ENCODE results near the gene ADRB2.

The ADRB2 gene

DNA sequence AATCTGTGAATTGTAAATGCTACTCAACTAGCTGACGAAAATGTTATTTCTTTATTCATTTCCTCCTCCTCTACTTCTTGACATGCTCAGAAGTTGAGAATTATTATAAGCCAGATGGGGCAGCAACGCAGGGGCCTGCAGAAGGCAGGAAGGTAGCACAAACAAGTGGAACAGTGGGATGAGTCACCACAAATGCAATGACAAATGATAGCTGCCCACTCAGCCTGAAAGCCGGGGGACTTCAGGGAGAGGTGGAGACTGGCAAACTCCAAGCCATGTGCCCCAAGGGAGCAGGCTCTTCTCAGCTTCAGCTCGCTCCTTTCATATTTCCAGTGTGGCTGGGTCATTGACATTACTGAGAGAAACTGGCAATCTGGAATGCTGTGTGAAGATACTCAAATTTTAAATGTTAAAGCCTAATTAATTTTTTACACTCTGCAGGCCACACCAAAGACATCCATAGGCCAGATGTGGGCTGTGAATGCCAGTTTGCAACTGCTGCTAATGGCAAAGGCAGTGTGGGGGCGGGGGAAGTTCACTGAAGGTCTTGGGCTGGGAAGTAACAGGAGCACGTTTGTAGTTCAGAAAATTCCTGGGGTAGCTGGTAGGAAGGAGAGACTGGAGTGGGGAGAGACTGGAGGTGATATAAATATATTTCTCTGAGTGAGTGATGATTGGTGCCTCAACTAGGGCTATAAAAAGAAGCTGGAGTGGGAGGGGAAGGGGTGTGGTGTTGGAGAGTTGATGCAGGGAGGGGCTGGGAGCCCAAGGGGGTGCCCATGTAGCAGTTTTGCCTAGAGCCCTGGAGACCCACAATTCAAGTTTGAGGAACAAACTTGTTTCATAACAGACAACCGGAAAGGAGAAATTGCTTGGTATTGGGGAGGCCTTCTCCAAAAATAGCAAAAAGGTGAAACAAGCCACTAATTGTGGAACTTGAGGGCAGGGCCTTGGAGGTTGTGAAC lies 20.8 kb upstream of the ADRB2 start:
- DNase-seq: no peak

DNA sequence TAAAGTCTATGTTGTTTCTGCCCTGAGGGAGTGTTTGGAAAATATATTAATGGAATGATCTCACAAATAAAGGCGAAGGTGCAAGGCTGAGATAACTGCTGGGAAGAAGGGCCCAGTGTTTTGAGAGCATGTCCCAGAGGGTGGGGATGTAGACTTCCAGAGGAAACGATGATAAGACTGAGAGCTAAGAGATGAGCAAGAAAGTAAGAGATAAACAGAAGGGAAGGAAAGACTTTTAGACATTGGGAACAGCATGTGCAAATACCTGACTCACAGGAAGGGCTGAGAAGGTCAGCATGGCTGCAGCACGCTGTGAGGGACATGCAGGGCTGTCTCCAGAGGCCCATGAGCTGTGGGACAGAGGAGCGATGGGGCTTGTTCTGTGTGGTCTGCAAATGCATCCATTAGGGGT lies 19.9 kb upstream of the ADRB2 start:
- DNase-seq: no peak

DNA sequence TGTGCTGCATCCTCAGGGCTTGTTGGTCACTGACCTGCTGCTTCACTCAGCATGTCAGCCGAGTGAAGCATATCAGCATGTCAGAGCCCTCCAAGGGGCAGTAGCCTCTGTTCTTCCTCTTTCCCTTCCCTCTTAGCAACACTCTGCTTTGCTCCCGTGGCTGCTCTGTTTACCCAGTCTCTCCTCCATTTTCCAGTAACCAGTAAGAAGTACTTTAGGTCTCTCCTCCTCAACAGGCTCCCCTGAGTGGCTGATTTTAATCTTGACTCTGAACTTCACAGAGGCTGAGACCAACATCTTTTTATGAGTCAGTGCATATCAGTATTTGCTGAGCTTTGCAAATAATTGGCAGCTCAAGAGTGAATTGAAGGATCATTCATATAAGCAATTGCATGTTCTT lies 18.6 kb upstream of the ADRB2 start:
- no peak for DNase-seq

DNA sequence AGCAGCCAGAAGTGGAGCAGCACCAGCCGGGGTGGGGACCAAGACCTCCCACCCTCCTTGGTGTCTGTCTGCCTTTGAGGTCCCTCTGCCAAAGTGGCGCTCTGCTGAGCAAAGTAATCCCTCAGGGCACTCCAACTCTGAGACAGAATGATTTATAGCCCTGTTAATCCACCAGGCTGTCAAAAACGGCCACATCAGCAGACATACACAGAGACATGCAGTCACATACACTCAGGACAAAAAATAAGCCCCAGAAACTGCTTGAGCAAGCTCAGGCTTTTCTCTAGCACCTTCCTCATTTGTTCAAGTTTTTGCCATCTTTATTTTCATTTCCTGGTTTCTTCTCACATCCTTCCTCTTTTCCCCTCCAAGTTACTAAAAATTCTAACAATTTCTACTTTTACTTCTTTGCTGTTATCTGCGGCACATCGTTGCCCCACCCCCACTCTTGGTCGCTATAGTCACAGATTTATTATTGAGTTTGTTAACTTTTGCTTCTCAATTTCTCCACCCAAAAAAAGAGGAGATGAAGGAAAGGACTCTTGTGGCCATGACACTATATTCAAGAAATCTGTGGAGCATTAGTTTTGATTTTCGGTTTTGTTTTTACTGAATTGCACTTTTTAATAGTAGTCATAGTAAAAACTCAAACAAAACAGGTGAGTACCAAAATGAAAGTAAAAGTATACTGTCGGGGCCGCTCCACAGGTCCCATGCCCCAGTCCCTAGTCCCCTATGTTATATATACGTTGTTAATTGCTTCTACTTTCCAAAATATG lies 17.4 kb upstream of the ADRB2 start:
- DNase-seq: peak; percentile 36

DNA sequence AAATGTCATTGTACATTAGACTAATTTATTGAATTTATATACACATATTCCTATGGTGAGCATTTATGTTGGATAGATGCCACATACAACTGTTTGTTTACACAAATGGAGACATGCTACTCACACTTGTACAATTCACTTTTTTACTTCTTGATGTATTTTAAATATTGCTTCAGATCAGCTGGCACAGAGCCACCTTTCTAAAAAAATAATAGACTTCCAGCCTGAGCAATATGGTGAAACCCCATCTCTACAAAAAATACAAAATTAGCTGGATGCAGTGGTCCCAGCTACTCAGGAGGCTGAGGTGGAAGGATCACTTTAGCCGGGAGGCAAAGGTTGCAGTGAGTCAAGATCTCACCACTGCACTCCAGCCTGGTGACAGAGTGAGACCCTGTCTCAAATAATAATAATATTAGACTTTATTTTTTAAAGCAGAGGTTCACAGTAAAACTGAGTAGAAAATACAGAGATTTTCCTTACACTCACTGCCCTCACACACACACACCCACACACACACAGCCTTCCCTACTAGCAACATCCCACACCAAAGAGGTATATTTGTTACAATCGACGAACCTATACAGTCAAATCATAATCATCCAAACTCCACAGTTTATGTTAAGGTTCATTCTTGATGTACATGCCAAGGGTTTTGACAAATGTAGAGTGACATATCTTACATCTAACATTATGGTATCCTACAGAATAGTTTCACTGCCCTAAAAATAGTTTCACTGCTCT lies 16.5 kb upstream of the ADRB2 start:
- DNase-seq: no peak

DNA sequence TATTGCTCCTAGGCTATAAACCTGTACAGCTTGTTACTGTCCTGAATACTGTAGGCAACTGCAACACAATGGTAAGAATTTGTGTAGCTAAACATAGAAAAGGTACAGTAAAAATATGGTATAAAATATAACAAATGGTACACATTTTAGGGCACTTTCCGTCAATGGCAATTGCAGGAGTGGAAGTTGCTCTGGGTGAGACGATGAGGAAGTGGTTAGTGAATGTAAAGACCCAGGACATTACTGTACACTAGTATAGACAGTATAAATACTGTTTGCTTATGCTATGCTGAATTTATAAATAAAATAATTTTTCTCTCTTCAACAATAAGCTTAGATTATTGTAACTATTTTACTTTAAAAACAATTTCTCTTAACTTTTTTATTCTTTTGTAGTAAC lies 15.6 kb upstream of the ADRB2 start:
- no peak for DNase-seq

DNA sequence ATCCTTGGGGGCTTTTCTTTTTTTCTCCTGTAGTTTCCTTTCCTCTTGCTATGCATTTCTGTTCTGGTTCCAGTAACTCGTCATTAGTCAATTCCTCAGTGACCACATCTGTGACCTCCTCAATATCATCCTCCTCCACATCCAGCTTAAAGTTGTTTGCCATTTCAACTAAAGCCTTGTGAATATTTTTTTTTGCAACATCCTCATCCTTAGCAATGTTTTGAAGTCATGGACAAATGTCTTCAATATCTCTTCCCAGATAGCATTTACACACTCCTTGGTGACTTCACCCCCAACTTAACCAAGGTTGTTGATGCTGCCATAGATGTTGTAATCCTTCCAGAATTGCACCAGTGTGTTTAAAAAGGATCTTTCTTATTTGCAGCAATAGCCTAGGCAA lies 14.7 kb upstream of the ADRB2 start:
- DNase-seq: no peak

DNA sequence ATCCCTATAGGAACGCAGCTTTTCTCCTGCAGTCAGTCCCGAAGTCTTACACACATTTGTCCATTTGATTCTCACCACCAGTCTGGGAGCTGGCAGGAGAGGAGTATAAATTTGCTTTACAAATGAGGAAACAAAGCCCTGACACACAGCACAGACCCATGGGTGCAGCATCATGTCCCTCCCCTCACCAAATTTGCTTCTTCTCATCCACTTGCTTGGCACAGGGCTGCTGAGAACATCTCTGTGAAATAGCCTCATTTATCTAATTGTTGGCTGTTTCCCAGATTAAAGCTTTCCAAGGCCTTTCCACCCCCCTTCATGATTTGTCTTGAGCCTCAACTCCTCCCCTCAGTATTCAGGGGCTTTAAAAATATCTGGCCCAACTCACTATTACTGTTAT lies 11.3 kb upstream of the ADRB2 start:
- no peak for DNase-seq

DNA sequence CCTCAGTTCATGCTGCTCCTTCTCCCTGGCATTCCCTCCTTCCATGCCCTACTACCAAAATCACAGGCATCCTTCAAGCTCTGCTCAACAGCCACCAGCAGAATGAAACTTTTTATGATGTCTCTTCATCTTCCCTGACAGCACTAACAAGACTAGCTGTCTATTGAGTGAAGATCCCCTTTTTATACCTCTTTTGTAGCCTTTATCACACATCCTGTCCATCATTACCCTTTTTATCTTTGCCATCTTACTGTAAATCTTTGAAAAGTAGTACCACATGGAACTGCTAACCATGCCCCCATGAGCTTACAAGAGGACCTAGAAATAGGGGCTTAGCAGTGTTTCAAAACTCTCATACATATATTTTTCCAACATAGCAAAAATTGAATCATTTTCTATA lies 10.8 kb upstream of the ADRB2 start:
- DNase-seq: no peak

DNA sequence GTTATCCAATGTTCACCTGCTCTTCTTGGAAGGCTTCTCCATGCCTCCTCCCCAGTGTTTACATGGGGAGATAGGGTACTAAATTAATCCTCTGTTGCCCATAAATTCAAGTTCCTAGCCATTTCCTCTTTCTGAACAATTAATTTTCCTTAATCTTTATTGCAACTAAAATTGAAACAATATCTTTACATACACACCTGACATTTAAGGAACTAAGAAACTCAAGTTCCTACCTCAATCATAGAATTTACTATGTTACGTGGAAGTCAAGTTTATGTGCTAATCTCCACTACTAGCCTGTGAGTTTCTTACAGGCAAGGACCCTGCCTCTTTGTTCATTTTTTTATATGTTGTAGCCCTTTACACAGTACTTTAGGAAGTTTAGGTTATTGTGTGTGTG lies 10.1 kb upstream of the ADRB2 start:
- no peak for DNase-seq

DNA sequence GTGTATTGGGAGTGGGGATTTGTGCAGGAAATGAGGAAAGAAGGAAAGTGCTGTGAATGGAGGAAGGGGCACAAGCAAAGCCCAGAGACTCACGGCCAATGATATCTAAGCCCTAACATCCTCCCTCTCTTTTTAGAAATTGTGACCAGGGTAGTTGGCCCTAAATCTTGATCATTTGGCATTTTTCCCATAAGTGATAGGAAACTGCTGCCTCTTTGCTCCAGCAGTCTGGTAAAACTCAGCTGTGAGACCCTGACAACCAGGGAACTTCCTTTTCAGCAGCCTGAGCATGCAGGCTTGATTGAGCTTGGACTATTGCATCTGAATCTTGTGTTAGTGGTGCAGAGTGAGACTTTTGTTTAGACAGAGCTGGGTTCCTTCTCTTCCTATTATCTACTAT lies 9.6 kb upstream of the ADRB2 start:
- no peak for DNase-seq

DNA sequence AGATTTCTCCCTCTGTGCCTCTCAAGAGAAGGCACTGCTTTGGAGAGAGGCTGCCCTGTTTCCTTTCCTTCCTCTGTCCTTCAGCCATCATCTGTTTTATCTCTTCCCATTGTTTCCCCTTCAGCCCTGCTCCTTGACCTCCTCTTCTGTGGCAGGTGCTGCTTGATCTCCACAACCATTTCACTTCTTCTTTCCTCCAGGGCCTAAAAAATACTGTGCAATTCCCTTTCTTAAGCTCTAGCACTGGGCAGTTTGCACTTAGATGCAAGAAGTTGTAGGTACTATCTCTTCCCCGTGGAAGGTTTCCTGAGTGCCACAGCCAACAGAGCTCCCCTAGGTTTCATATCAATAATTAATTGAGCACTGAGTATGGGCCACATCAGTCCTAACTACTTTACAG lies 8.8 kb upstream of the ADRB2 start:
- DNase-seq: no peak

DNA sequence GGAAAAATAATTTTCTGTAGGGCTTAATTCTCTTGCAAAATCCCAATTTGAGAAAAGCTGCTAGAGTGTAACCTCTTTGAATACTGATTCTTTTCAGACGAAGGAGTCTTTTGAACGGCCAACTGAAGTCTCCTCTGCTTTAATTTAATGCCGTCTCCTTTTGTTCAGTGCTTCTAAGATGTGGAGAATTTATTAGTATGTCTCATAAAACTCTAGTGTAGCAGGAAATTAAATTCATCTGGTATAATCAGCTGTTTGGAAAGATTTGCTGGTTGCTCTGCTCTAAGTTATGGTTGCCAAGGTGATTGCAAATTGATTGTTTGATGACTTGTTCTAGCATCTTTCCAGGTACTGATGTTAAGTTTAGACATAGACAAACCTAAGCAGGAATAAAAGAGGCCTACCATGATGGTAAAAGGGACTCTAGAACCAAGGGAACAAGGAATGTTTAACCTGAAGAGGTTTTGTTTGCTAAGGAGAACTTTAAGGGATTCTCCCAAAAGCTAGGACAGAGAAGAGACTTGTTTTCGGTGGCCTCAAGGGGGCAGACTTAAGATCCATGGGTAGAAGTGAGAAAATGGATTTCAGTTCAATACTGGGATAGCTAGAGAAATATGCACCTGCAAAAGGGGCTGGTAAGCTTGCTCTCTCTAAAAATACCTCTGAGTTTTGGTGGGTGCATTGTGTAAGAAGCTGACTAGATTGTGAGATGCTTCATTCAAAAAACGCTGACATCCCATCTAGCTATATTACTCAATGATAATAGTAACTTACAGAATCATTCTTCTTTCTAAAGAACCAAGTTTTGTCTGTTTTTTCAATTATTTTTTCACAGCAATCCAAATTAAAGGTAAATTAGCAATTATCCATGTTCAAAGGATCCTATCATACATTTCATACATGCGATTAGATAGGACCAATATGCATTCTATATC lies 5.7 kb upstream of the ADRB2 start:
- DNase-seq: no peak

DNA sequence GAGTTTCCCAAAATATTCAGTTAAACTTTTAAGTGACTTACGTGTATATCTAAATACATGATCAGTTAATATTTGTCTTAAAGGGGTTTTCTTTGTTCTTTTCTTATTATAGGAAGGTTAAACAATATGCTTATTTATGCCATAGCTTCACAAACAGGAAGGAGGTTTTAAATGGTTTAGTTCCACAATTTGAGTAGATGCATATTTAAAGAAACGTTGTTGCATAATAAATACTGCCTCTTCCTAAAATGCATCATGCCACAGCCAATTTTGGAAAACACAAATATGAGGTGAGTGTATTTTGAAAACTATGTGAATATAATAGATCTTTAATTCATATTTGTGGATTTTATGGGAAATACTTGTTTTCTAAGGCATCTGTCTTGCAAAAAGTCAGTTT lies 2.5 kb upstream of the ADRB2 start:
- DNase-seq: no peak

DNA sequence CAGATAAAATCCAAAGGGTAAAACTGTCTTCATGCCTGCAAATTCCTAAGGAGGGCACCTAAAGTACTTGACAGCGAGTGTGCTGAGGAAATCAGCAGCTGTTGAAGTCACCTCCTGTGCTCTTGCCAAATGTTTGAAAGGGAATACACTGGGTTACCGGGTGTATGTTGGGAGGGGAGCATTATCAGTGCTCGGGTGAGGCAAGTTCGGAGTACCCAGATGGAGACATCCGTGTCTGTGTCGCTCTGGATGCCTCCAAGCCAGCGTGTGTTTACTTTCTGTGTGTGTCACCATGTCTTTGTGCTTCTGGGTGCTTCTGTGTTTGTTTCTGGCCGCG lies 727 bp upstream of the ADRB2 start:
- DNase-seq: no peak

DNA sequence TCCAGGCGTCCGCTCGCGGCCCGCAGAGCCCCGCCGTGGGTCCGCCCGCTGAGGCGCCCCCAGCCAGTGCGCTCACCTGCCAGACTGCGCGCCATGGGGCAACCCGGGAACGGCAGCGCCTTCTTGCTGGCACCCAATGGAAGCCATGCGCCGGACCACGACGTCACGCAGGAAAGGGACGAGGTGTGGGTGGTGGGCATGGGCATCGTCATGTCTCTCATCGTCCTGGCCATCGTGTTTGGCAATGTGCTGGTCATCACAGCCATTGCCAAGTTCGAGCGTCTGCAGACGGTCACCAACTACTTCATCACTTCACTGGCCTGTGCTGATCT lies 294 bp downstream of the ADRB2 start:
- DNase-seq: no peak

DNA sequence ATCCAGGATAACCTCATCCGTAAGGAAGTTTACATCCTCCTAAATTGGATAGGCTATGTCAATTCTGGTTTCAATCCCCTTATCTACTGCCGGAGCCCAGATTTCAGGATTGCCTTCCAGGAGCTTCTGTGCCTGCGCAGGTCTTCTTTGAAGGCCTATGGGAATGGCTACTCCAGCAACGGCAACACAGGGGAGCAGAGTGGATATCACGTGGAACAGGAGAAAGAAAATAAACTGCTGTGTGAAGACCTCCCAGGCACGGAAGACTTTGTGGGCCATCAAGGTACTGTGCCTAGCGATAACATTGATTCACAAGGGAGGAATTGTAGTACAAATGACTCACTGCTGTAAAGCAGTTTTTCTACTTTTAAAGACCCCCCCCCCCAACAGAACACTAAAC lies 1.3 kb downstream of the ADRB2 start:
- no peak for DNase-seq

DNA sequence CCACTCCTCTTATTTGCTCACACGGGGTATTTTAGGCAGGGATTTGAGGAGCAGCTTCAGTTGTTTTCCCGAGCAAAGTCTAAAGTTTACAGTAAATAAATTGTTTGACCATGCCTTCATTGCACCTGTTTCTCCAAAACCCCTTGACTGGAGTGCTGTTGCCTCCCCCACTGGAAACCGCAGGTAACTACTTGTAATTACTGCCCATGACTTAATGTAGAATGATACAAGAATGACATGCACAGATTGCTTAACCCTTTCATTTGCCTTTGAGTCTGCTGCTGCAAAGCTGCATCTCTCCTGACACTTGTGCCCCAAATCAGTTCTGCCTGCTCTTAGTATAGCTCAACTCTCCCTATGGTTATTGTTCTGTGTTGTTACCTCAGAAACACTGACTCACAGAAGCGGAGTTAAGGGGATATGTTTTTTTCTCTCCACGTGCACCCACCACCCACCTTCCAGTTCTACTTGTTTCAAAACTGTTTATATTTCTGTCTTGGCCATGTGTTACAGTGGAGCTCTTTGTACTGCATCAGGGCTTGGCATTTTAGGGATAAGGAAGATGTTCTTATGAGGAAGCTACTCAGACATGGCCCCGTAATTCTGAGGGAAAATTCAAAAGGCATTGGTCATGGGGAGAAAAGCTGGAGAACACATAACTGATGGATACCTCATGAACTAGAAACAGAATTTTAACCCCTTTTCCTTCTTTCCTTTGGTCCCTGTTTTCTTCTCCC lies 2.3 kb downstream of the ADRB2 start:
- no peak for DNase-seq

DNA sequence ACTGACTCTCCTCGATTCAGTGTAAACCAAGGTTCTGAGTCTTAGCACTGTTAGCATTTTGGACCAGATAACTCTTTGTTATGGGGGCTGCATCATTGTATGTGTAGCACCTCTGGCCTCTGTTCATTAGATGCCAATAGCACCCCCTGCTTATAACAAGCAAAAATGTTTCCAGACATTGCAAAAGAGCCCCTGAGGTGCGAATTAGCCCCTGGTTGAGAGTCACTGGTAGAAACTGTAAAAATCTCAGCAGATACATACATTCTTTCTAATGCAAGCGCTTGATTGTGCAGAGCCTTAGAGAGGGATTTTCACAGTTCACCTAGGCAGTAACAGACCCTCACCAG lies 2.8 kb downstream of the ADRB2 start:
- no peak for DNase-seq

DNA sequence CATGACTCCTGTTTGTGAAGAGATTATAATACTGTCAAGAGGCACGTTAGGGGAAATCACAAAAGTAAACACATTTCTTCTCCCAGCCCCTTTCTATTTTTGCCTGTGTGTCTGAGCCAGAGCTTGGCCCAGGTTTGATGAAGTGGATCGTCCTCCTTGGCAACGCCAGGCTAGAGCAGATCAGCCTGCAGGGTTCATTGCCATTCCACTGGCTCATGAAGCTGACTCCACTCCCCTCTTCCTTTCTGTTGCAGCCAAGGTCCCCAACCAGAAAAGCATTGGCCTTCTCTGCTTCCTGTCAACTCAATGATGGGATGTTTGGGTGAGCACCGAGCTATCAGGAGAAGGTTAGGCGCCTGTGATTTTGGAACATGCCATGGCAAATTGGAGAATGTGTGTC lies 3.3 kb downstream of the ADRB2 start:
- DNase-seq: no peak

DNA sequence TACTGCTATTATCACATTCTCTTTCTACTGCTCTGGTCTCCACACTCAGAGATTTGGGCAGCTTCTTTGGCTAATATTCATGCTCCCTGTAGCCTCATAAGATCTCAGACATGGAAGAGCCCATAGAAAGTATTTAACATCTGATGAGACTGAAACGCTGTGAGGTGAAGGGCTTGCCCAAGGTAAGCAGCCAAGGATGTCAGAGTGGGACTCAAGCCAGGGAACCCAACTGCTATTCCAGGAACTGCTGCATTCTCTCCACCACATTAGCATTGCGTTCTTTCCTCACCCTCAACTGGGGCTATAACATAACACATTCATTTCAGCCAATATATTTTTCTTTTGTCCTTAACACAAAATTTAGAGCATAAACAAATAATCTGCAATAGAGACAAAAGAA lies 3.8 kb downstream of the ADRB2 start:
- DNase-seq: no peak
